HepG2 (cell line): Measurements from ENCODE around the gene PPP1R27. TPM values are rescaled to one million over a fixed set of nuclear protein-coding genes. Genes with fewer than 3 reads are reported as not detected.

Experiments
- ATF3 ChIP-seq: sonication (generic); formaldehyde crosslinking; IDR thresholded peaks from 2 replicates; pipeline ENCODE4 v1.4.0; 2020; ENCODE audit warnings: missing genetic modification reagents
- ETS1 ChIP-seq: sonication (generic); formaldehyde crosslinking; IDR thresholded peaks from 2 replicates; pipeline ENCODE4 v1.4.0; 2020; ENCODE audit warnings: missing genetic modification reagents
- HOXA5 ChIP-seq: sonication (generic); formaldehyde crosslinking; IDR thresholded peaks from 2 replicates; pipeline ENCODE4 v1.4.0; 2020; ENCODE audit warnings: missing genetic modification reagents
- MTA3 ChIP-seq: sonication (generic); formaldehyde crosslinking; IDR thresholded peaks from 2 replicates; pipeline ENCODE4 v1.4.0; 2020; ENCODE audit warnings: missing genetic modification reagents
- PHF5A ChIP-seq: IDR thresholded peaks from one replicate; pipeline ENCODE4 v1.6.1; 2018; ENCODE audit warnings: low read depth, missing genetic modification reagents; ENCODE audit not compliant: unreplicated experiment
- PTBP1 ChIP-seq: fragments of 200-400 bp; formaldehyde crosslinking; IDR thresholded peaks from 2 replicates; pipeline ENCODE4 v1.6.1; 2018; ENCODE audit warnings: low read length, low read depth; ENCODE audit not compliant: poor library complexity, severe bottlenecking
- ZBTB43 ChIP-seq: sonication (generic); formaldehyde crosslinking; conservative IDR thresholded peaks from 2 replicates; pipeline ENCODE4 v1.4.0; 2020; ENCODE audit warnings: missing genetic modification reagents
- ZBTB44 ChIP-seq: sonication (generic); formaldehyde crosslinking; IDR thresholded peaks from 2 replicates; pipeline ENCODE4 v1.4.0; 2020; ENCODE audit warnings: missing genetic modification reagents
- ZFP41 ChIP-seq: sonication (generic); formaldehyde crosslinking; IDR thresholded peaks from 2 replicates; pipeline ENCODE4 v1.4.0; 2020; ENCODE audit warnings: mild to moderate bottlenecking, missing genetic modification reagents, borderline replicate concordance
- ZNF234 ChIP-seq: sonication (generic); formaldehyde crosslinking; conservative IDR thresholded peaks from 2 replicates; pipeline ENCODE4 v1.5.1; 2020; ENCODE audit warnings: mild to moderate bottlenecking, missing genetic modification reagents
- ZZZ3 ChIP-seq: sonication (generic); formaldehyde crosslinking; IDR thresholded peaks from 2 replicates; pipeline ENCODE4 v1.4.0; 2020; ENCODE audit warnings: missing genetic modification reagents, mild to moderate bottlenecking, borderline replicate concordance
- polyA plus RNA-seq, 8 experiments: library from polyadenylated mRNA; depleted of rRNA in 3 of 8; stranded (reverse) in 7 of 8; unstranded in 1 of 8; fragments of >200 nt; fragmentation: Illumina TruSeq in 4 of 8; extraction: Trizol in 4 of 8; gene quantifications; 2 replicates each; pipeline versions ENCODE4 v1.2.1 to v1.2.3, GENCODE V29; 2011 to 2016; ENCODE audit warnings: low read depth in 4 of 8, missing spikeins in 1 of 8, mixed read lengths in 1 of 8; ENCODE audit not compliant: insufficient read depth in 1 of 8
- total RNA-seq, 5 experiments: library from RNA; depleted of rRNA; stranded (reverse); fragments of >200 nt; fragmentation: Illumina TruSeq; extraction: Trizol; gene quantifications; 2 replicates each; pipeline ENCODE4 v1.2.3, GENCODE V29; 2016; ENCODE audit warnings: low read depth in 1 of 5
- TF ChIP-seq, protein P1 (sequence below): sonication (generic); formaldehyde crosslinking; IDR thresholded peaks from 2 replicates; pipeline ENCODE4 v1.5.0; 2020; ENCODE audit warnings: mild to moderate bottlenecking, missing genetic modification reagents
- TF ChIP-seq, protein P2 (sequence below): sonication (generic); formaldehyde crosslinking; IDR thresholded peaks from 2 replicates; pipeline ENCODE4 v1.5.0; 2020; ENCODE audit warnings: missing genetic modification reagents, mild to moderate bottlenecking, borderline replicate concordance
- TF ChIP-seq, protein P3 (sequence below): sonication (generic); formaldehyde crosslinking; IDR thresholded peaks from 2 replicates; pipeline ENCODE4 v1.5.0; 2020; ENCODE audit warnings: mild to moderate bottlenecking, low read depth, missing genetic modification reagents, borderline replicate concordance

The PPP1R27 gene
- total and polyA plus RNA-seq, 2 of the 13 experiments (the other 11 are each of a cell fraction or from before 2014, with no cell fraction given), result 0.17 to 1.00 TPM

GRCh38 chr17:81833160-81833920 lies 1.5 kb downstream of the PPP1R27 start, which contains the start of gene MCRIP1 (continued):
- TF ChIP-seq ETS1 (CRISPR knock-in tag), result peak; percentile 85; the same call in 1 of the 2 replicates
- no peak for TF ChIP-seq ZBTB44 (CRISPR knock-in tag)
- peak; percentile 89; the same call in 1 of the 2 replicates for TF ChIP-seq ZFP41 (CRISPR knock-in tag)
- peak; percentile 20; the same call in 1 of the 2 replicates for TF ChIP-seq ATF3 (CRISPR knock-in tag)
- TF ChIP-seq, protein P1, sequence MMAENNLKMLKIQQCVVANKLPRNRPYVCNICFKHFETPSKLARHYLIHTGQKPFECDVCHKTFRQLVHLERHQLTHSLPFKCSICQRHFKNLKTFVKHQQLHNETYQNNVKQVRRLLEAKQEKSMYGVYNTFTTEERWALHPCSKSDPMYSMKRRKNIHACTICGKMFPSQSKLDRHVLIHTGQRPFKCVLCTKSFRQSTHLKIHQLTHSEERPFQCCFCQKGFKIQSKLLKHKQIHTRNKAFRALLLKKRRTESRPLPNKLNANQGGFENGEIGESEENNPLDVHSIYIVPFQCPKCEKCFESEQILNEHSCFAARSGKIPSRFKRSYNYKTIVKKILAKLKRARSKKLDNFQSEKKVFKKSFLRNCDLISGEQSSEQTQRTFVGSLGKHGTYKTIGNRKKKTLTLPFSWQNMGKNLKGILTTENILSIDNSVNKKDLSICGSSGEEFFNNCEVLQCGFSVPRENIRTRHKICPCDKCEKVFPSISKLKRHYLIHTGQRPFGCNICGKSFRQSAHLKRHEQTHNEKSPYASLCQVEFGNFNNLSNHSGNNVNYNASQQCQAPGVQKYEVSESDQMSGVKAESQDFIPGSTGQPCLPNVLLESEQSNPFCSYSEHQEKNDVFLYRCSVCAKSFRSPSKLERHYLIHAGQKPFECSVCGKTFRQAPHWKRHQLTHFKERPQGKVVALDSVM, result peak; percentile 68
- TF ChIP-seq ZNF234 (CRISPR knock-in tag), result peak; percentile 98; the same call in 1 of the 2 replicates
- TF ChIP-seq, protein P2, sequence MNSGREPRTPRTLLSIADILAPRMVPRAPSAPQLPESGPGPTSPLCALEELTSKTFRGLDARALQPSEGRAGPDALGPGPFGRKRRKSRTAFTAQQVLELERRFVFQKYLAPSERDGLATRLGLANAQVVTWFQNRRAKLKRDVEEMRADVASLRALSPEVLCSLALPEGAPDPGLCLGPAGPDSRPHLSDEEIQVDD, result no peak
- peak; percentile 85; the same call in 1 of the 2 replicates for TF ChIP-seq ZBTB43 (CRISPR knock-in tag)
- no peak for TF ChIP-seq MTA3 (CRISPR knock-in tag)
- TF ChIP-seq PHF5A (CRISPR knock-in tag), result no peak
- TF ChIP-seq, protein P3, sequence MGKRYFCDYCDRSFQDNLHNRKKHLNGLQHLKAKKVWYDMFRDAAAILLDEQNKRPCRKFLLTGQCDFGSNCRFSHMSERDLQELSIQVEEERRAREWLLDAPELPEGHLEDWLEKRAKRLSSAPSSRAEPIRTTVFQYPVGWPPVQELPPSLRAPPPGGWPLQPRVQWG, result no peak
- peak; percentile 25 for TF ChIP-seq PTBP1
- peak; percentile 93 for TF ChIP-seq HOXA5 (CRISPR knock-in tag)
- TF ChIP-seq ZZZ3 (CRISPR knock-in tag), result peak; percentile 28; the same call in 1 of the 2 replicates
